GM21360 (cell line): ENCODE measurements around the gene BRINP3.
"Not testable (repeated sequence)": the region's sequence is repeated elsewhere in the genome, so short reads cannot be mapped to it uniquely, and the experiment has no call there.

Source experiments
- ATAC-seq: cut with Tn5 transposase; IDR thresholded peaks from one replicate; pipeline ENCODE4 v1.9.1; 2021; ENCODE audit warnings: mild to moderate bottlenecking, moderate library complexity; ENCODE audit not compliant: unreplicated experiment

The BRINP3 gene

GRCh38 chr1:190477762-190478148 is at the start of gene BRINP3:
TSS of gene BRINP3 (minus strand) at chr1:190477864.
- ATAC-seq: no peak

- no peak for ATAC-seq
These were observed 33.9 kb upstream of the BRINP3 start for GRCh38 chr1:190511554-190511953.

GRCh38 chr1:190507357-190507756 is 29.7 kb upstream of the BRINP3 start:
- no peak for ATAC-seq

- ATAC-seq: not testable (repeated sequence)
These were observed 26.9 kb upstream of the BRINP3 start for GRCh38 chr1:190504539-190504938.

DNA sequence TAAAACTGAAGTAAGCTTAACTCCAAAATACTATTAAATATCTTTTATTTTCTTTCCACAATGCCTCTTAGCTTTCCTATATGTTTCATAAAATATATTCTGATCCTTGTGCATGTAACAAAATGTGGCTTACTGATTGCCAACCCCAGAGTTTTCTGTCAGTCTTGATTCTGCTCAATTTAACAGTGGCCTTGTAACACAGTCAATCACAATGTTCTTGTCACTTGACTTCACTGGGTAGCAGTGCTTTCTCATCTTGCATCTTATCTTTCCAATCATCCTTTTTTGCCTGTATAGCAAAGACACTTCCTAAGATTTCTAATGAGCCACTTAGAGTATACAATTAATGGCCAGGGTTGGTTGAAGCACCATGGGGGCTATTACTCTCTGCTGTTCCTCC is 19.9 kb upstream of the BRINP3 start:
- ATAC-seq: no peak

DNA sequence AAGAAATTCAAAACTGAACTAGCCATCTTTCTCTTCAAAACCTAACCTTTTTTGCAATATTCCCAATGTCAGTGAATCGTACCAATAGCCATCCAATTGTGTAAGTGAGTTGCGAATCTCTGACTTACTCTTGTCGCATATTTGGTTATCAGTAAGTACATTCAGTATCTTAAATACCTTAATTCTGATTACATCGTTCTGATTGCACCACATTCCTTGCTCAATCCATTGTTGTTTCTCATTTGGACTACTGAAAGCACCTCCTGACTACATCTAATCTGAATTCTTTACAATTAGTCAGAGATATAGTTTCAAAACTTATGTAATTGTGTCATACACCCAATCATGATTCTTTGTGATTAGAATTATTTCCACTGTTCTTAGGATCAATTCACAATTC is 16.8 kb upstream of the BRINP3 start:
- ATAC-seq: no peak

GRCh38 chr1:190491404-190491803 is 13.7 kb upstream of the BRINP3 start:
- ATAC-seq: no peak

- ATAC-seq: no peak
These were observed 6.4 kb upstream of the BRINP3 start for GRCh38 chr1:190484045-190484444.

DNA sequence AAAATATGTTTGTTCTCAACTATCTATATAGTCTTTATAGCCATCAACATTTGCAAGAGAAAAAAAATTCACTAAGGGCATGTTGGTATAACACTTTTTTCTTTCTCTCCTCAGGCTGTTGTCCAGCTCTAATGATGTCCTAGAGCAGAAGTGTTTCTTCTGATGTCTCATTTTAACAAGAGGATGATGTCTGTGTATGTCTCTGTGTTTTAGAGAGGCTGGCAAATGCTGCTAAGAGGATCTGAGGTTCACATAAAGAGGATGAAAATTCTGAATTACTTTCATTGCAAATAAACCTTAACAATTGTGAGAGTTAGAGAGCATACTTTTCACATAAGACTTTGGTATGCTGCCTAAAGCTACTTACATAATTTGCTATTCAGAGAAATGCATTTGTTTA is 2.6 kb upstream of the BRINP3 start:
- ATAC-seq: no peak

DNA sequence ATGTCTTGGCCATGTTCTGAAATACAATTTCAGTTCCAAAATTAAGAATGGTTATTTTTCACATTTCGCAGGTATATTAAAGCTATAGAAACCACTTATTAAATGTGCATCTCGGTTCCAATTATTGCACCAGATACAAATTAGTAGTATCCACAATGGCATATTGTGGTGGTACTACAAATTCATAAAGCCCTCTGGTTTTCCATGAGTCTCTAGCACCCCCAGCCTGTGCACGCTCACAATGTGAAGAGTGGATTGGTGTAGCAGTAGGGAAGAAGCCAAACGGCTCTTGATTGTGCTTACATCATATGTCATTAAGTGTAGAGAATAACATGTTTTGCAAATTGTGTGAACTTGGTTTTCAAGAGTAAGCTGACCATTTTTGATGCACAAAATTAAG is 1.9 kb upstream of the BRINP3 start:
- ATAC-seq: no peak

DNA sequence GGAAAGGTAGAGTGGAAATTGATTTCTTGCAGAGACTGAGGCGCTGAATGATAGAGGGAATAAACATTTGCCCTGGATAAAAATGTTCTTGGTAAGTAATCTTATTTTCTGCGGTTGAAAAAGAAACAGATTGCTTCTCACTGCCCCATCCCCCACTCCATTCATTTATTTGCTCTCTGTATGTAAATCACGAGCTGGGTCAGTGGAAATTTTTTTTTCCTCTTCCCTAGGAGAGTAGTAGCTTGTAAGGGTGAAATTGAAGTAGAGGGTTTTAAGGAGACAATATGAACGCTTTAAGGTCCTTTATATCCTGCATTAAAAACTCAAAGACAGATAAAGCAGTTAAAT is 1.4 kb upstream of the BRINP3 start:
- ATAC-seq: no peak

DNA sequence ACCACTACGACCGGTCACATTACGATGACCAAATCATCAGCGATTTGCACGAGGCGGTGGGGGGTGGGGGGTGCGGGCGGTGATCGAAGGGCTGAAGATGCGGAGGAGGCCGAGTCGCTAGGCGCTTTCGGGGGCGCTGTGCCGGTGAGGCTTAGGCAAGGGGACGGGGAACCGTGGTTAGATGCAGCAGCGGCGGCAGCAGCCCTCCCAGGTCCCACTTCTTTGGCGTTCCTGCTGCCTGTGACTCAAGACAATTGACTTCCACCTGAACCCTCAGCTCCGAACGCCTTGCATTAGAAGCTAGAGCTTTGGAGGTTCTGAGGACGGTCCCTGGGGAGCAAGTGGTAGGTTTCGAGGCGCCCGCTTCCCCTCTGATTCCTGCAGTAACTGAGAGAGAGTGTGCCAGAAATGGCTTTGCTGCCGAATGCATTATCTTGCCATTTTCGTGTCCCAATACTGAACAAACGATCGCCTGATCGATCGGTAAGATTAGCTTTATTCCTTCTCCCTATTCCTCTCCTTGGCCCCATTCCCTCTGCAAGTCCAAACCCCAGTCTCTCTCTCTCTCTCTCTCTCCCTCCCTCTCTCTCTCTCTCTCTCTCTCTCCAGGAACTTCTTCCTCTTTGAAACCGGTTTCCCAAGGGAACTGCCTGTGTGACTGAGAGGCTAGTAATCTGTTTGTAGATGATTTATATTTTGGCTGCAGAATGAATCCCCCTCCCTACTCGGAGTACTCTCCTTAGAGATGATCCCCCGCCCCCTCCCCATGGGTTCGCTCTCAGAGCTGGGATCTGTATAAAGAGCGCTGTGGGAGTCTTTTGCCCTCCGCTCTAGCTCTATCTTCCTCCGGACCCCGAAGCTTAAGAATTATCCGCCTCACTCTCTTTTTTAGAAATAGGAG is 735 bp upstream of the BRINP3 start:
- ATAC-seq: no peak

DNA sequence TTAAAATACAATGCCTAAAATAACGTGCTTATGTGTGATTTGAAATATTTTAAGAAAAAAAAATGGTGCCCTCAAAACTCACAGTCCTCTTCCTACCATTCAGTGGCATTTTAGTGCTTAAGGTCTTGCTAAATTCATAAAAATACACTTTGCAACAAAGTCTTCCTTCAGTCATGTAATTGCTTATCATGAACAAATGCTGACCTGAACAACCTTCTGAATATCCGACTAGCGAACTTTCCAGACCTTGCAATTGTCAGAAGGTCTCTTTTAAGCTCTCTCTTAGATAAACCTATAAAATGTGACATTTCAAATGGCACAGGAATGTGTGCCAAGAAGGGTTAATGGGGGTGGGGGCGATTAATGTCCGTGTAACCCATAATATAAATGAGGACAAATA is 858 bp downstream of the BRINP3 start:
- ATAC-seq: no peak

- no peak for ATAC-seq
These were observed 1.3 kb downstream of the BRINP3 start for GRCh38 chr1:190476321-190476720.

GRCh38 chr1:190475421-190476141 is 2.1 kb downstream of the BRINP3 start:
- no peak for ATAC-seq

GRCh38 chr1:190474650-190475211 is 2.9 kb downstream of the BRINP3 start:
- no peak for ATAC-seq

DNA sequence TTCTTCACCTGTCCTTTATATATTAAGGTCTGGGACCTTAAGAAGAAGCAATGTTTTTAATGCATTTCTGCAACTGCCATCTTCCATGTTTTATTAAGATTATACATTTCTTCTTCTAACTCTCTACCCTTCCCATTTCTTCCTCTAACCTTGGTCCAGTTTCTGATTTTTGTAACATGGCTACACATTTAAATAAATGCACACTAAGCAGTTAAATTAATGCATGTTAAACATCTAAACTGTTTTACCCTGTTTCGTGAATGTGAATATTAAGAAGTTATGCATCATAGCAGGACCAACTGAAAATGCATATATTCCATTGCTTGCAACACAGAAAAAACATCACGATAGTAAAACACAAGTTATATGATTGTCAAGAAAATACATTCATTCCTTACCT is 3.7 kb downstream of the BRINP3 start:
- ATAC-seq: no peak

- ATAC-seq: no peak
These were observed 5.2 kb downstream of the BRINP3 start for GRCh38 chr1:190472494-190472893.

DNA sequence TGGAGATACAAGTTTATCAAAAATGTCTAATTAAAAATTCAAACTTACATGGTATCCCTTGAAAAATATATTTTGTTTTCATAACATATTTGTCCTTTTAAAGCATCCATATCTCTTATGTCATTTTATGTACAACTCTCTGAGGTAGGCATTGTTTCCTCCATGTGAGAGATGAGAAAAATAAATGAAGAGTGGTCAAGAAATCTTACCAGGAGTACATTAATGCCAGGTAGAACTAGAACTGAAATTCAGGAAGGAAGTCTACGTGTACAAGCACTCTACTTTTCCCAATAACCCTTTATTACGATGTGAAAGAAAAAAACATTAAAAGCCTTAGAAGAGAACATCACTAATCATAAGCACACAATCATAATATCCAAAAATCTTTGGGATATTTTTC is 5.6 kb downstream of the BRINP3 start:
- ATAC-seq: no peak

DNA sequence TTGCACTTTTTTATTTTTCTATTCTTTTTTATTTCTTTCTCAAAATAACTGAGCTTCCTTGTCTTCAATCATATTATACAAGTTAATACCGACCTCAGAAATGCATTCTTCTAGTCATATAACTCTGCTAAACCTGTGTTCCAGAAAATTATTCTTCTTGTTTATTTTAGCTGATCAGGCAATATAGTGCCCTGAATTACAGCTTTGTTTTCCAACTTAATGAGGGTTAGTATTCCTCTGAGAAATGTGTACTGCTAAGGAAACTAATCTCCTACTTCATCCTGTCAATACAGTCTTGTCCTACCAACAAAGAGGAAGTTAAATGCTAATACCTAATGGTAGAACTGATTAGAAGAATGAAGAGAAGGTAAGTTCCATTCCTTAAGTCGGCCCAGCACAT is 13.0 kb downstream of the BRINP3 start:
- ATAC-seq: no peak

DNA sequence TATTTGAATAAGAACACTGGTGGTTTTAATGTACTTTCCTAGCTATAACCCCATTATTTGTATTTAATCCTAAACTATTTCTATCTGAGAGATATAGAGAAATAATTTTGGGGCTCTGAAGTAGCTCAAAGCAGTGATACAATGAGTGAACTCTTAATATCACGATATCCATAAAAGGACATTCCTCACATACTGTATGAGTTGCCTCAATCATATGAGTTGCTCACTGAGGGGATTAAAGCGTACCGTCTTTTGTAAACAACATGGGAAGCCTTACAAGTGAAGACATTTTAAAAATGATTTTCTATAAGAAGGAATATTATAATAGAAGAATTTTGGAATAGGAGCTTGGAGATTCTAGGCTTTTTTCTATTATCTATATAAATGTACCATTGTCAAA is 21.5 kb downstream of the BRINP3 start:
- ATAC-seq: no peak

DNA sequence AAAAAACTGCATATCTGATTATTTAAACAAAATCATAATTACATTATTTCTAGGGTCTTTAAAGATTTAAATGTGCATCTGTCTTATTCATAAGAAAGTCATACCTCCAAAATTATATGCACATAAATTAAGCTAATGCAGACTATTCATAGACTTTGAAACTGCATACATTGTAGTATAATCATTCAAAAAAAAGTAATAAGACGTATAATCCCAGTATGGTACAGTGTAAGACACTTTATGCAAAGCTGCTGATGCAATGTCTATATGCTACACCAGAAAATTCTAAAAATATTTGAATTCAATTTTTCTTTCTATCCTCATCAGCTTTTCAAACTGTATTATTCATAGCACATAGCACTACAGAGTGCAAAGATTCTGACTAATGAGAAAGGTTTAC is 22.0 kb downstream of the BRINP3 start:
- ATAC-seq: no peak
